HCT116 (cell line): ENCODE measurements around the gene TNRC6C. TPM values are rescaled to one million over a fixed set of nuclear protein-coding genes. Genes with fewer than 3 reads are reported as not detected.

Experiments used
- ATAC-seq: fragments of 200-7000 bp; cut with Tn5 transposase; 2 replicates; pipeline ENCODE4 v1.9.1; 2020; ENCODE audit warnings: mild to moderate bottlenecking, moderate library complexity
- BruUV-seq: library from RNA; stranded (reverse); fragments of 400-500 nt; replicated peaks from 2 replicates; lab custom pipeline; 2021; lab: Mats Ljungman, UMichigan
- CTCF ChIA-PET: fragments of 300-600 bp; sonication (Branson Sonifier 250); formaldehyde crosslinking; loops from one replicate; lab custom pipeline; 2021; ENCODE audit warnings: antibody characterized with exemption; lab: Charles Lee
- POLR2A ChIA-PET: fragments of 300-600, 350-600 bp; sonication (Branson Sonifier 250); formaldehyde crosslinking; loops from one replicate; lab custom pipeline; 2021; ENCODE audit warnings: antibody characterized with exemption; lab: Charles Lee
- RAD21 ChIA-PET, 2 experiments: fragments of 300-600 bp; sonication (Branson Sonifier 250); formaldehyde crosslinking; loops; one replicate each; lab custom pipeline; 2023; ENCODE audit warnings: low total read pairs in 2 of 2; ENCODE audit not compliant: uncharacterized antibody in 2 of 2, unreplicated experiment in 2 of 2, low non-redundant PET in 1 of 2; lab: Charles Lee
- DNase-seq: peaks from one replicate; pipeline ENCODE4 v3.0.0-alpha.2; 2010; ENCODE audit warnings: low read depth, low spot score
- H2AFZ ChIP-seq: fragments of 200-600 bp; shearing (Covaris generic), sonication (generic); 2 replicates; pipeline ENCODE4 v1.6.1; 2017; ENCODE audit warnings: low read depth, mixed run types, mixed read lengths, antibody characterized with exemption, low read length; ENCODE audit not compliant: poor library complexity, severe bottlenecking
- H3K27ac ChIP-seq: 2 replicates; pipeline ENCODE4 v1.5.1; 2012; ENCODE audit warnings: low read depth, low read length
- H3K27me3 ChIP-seq: fragments of 200-600 bp; sonication (generic); 2 replicates; pipeline ENCODE4 v1.6.1; 2016; ENCODE audit warnings: mixed run types, low read length, mixed read lengths; ENCODE audit not compliant: insufficient read depth
- H3K36me3 ChIP-seq, 2 experiments: fragments of 200-500 bp in 1 of 2; fragments of 200-600 bp in 1 of 2; sonication (Bioruptor generic) in 1 of 2; sonication (generic) in 1 of 2; 2 replicates each; pipeline versions ENCODE4 v1.5.1 to v1.6.1; 2014 to 2016; ENCODE audit warnings: low read length in 2 of 2, inconsistent platforms in 1 of 2, mixed read lengths in 1 of 2, mixed run types in 1 of 2; ENCODE audit not compliant: insufficient read depth in 2 of 2, control insufficient read depth in 1 of 2
- H3K4me1 ChIP-seq, 2 experiments: fragments of 200-600 bp in 1 of 2; sonication (generic) in 1 of 2; 2 replicates each; pipeline versions ENCODE4 v1.5.1 to v1.6.1; 2012 to 2017; ENCODE audit warnings: low read length in 2 of 2, inconsistent platforms in 1 of 2, mild to moderate bottlenecking in 1 of 2, mixed read lengths in 1 of 2, mixed run types in 1 of 2, moderate library complexity in 1 of 2; ENCODE audit not compliant: insufficient read depth in 2 of 2, control insufficient read depth in 1 of 2
- H3K4me2 ChIP-seq: fragments of 200-600 bp; sonication (generic); 2 replicates; pipeline ENCODE4 v1.6.1; 2017; ENCODE audit warnings: mixed run types, low read length, mixed read lengths
- H3K4me3 ChIP-seq, 2 experiments: fragments of 200-600 bp in 1 of 2; sonication (generic) in 1 of 2; replicated peaks in 1 of 2; 2 replicates each; pipeline ENCODE4 v1.5.1; 2011 to 2016; ENCODE audit warnings: low read length in 2 of 2, control low read depth in 1 of 2, low read depth in 1 of 2, mild to moderate bottlenecking in 1 of 2, mixed read lengths in 1 of 2, mixed run types in 1 of 2
- H3K79me2 ChIP-seq: fragments of 200-600 bp; sonication (generic); 2 replicates; pipeline ENCODE4 v1.6.1; 2017; ENCODE audit warnings: mild to moderate bottlenecking, mixed run types, low read length, moderate library complexity, mixed read lengths; ENCODE audit not compliant: insufficient read depth
- H3K9ac ChIP-seq: fragments of 200-600 bp; sonication (generic); 2 replicates; pipeline ENCODE4 v1.6.1; 2016; ENCODE audit warnings: low read length, mixed read lengths
- H3K9me2 ChIP-seq: fragments of 200-600 bp; sonication (generic), shearing (Covaris generic); 2 replicates; pipeline ENCODE4 v1.6.1; 2017; ENCODE audit warnings: mixed run types, mild to moderate bottlenecking, moderate library complexity; ENCODE audit not compliant: insufficient read depth
- H3K9me3 ChIP-seq, 2 experiments: fragments of 200-500 bp in 1 of 2; fragments of 200-600 bp in 1 of 2; sonication (Bioruptor generic) in 1 of 2; sonication (generic) in 1 of 2; 2 replicates each; pipeline ENCODE4 v1.6.1; 2014 to 2017; ENCODE audit warnings: low read length in 2 of 2, mixed read lengths in 2 of 2, inconsistent platforms in 1 of 2, low read depth in 1 of 2, mild to moderate bottlenecking in 1 of 2, mixed run types in 1 of 2, moderate library complexity in 1 of 2; ENCODE audit not compliant: control insufficient read depth in 1 of 2, insufficient read depth in 1 of 2
- H4K20me1 ChIP-seq: fragments of 200-600 bp; sonication (generic), shearing (Covaris generic); 2 replicates; pipeline ENCODE4 v1.6.1; 2017; ENCODE audit warnings: mixed run types, mild to moderate bottlenecking, moderate library complexity; ENCODE audit not compliant: insufficient read depth
- CBX3 ChIP-seq: IDR thresholded peaks from 2 replicates; pipeline ENCODE4 v1.6.1; 2012; ENCODE audit warnings: low read depth
- CTCF ChIP-seq, 3 experiments: fragments of 200-600 bp in 1 of 3; sonication (generic) in 1 of 3; IDR thresholded peaks in 2 of 3; conservative IDR thresholded peaks in 1 of 3; 2 replicates each; pipeline ENCODE4 v1.5.1; 2012 to 2017; ENCODE audit warnings: low read depth in 2 of 3, low read length in 2 of 3, antibody characterized with exemption in 1 of 3, borderline replicate concordance in 1 of 3, control low read depth in 1 of 3, mild to moderate bottlenecking in 1 of 3, mixed read lengths in 1 of 3, mixed run types in 1 of 3, moderate library complexity in 1 of 3; ENCODE audit not compliant: insufficient read depth in 1 of 3
- EGR1 ChIP-seq: IDR thresholded peaks from 2 replicates; pipeline ENCODE4 v1.6.1; 2012; ENCODE audit warnings: low read depth
- ELF1 ChIP-seq: IDR thresholded peaks from 2 replicates; pipeline ENCODE4 v1.6.1; 2012; ENCODE audit warnings: low read depth, borderline replicate concordance
- EZH2 ChIP-seq: fragments of 200-600 bp; sonication (generic); IDR thresholded peaks from 2 replicates; pipeline ENCODE4 v1.6.1; 2017; ENCODE audit warnings: antibody characterized with exemption, mixed run types
- EZH2phosphoT487 ChIP-seq: fragments of 200-600 bp; IDR thresholded peaks from 2 replicates; pipeline ENCODE4 v1.6.1; 2018; ENCODE audit warnings: antibody characterized with exemption, borderline replicate concordance
- FOSL1 ChIP-seq: IDR thresholded peaks from 2 replicates; pipeline ENCODE4 v1.6.1; 2012; ENCODE audit warnings: low read depth
- JUND ChIP-seq: IDR thresholded peaks from 2 replicates; pipeline ENCODE4 v1.6.1; 2012
- RAD21 ChIP-seq: IDR thresholded peaks from 2 replicates; pipeline ENCODE4 v1.6.1; 2012; ENCODE audit warnings: low read depth, mild to moderate bottlenecking
- SRF ChIP-seq: IDR thresholded peaks from 2 replicates; pipeline ENCODE4 v1.6.1; 2012; ENCODE audit warnings: low read depth
- TCF7L2 ChIP-seq: IDR thresholded peaks from 2 replicates; pipeline ENCODE4 v1.7.0; 2011; ENCODE audit warnings: borderline replicate concordance, inconsistent platforms; ENCODE audit not compliant: insufficient read depth, insufficient read length; ENCODE audit errors: extremely low read depth
- YY1 ChIP-seq: IDR thresholded peaks from 2 replicates; pipeline ENCODE4 v1.6.1; 2011; ENCODE audit warnings: low read length, low read depth, moderate library complexity, mild to moderate bottlenecking; ENCODE audit not compliant: insufficient replicate concordance; ENCODE audit errors: extremely low read depth
- ZFX ChIP-seq: fragments of 450-650 bp; IDR thresholded peaks from 2 replicates; pipeline ENCODE4 v1.6.1; 2017
- intact Hi-C: fragments of 100-400 bp; cut with micrococcal nuclease; formaldehyde crosslinking; loops from 2 replicates; pipeline ENCODE4 v1.10.0; 2022
- total RNA-seq: library from RNA; stranded (reverse); gene quantifications from one replicate; pipeline ENCODE4 v1.2.1, GENCODE V29; 2021; ENCODE audit not compliant: unreplicated experiment

Gene TNRC6C
- total RNA-seq, 1 experiment from 2014 or later = 23.4 TPM

GRCh38 chr17:78107976-78108725 lies 149.6 kb downstream of the TNRC6C start:
- ChIA-PET RAD21 (no interaction called here), POLR2A (interaction anchor here (0.6 kb wide), 1 partner anchor 21 kb away, joined by 3 read pairs; no protein-coding TSS in a partner anchor), CTCF (interaction anchor here (1.2 to 2.3 kb wide), 3 partner anchors 29 to 143 kb away, joined by 3 to 10 read pairs (median 3); no protein-coding TSS in a partner anchor)
- H4K20me1 ChIP-seq = no peaks in the 10 kb centered on the region
- H3K4me1 ChIP-seq = peaks cover 0 to 4% of the 10 kb centered on the region in 2 experiments; a peak in 1 of 4 replicates
- no TSS peak for BruUV-seq
- H3K79me2 ChIP-seq = no peaks in the 10 kb centered on the region
- no peaks in the 10 kb centered on the region for H3K9me3 ChIP-seq
- H3K27me3 ChIP-seq = no peaks in the 10 kb centered on the region
- no peak for ATAC-seq
- TF ChIP-seq TCF7L2 (no peak), JUND (no peak), ELF1 (no peak), CBX3 (no peak), YY1 (no peak), EZH2 (no peak), FOSL1 (no peak), EZH2phosphoT487 (no peak), RAD21 (no peak), SRF (no peak), CTCF (IDR thresholded peaks at IDR 0.05 in 2 of 3, conservative IDR thresholded peaks at IDR 0.05 in 1 of 3; ENCODE audit: borderline replicate concordance in 1 of 3, insufficient read depth in 1 of 3, low read depth in 2 of 3, low read length in 2 of 3) (no peak), ZFX (no peak), EGR1 (no peak)
- intact Hi-C loops = no loop called here
- H3K4me2 ChIP-seq = no peak overlapping the region
- no peak overlapping the region for H3K27ac ChIP-seq
- H3K4me3 ChIP-seq = no peak overlapping the region
- no peaks in the 10 kb centered on the region for H3K9me2 ChIP-seq
- H3K9ac ChIP-seq = no peak overlapping the region
- H2AFZ ChIP-seq = no peak overlapping the region
- DNase-seq = no peak
- H3K36me3 ChIP-seq = peaks cover 0 to 4% of the 10 kb centered on the region in 2 experiments; a peak in 1 of 4 replicates
